Erythroblast (primary cell): ENCODE results near the gene ARAP3.

Source experiments
- GATA1 ChIP-seq: IDR thresholded peaks from 2 replicates; pipeline ENCODE4 v1.6.1; 2011; ENCODE audit warnings: low read depth, mild to moderate bottlenecking, control low read depth, low read length, moderate library complexity
- POLR2A ChIP-seq: IDR thresholded peaks from 2 replicates; pipeline ENCODE4 v1.6.1; 2011; ENCODE audit warnings: mild to moderate bottlenecking, low read length

GRCh38 chr5:141613344-141613743, 68.7 kb downstream of the ARAP3 start:
- TF ChIP-seq POLR2A (no peak), GATA1 (no peak)
